Upper lobe of left lung (tissue), 4 donors: ENCODE measurements around the gene CCR5AS.
"Not testable (repeated sequence)": the region's sequence is repeated elsewhere in the genome, so short reads cannot be mapped to it uniquely, and the experiment has no call there.

Experiments used
- CTCF ChIP-seq, 6 experiments: fragments of 450-650 bp in 4 of 6; fragments of 200-600 bp in 2 of 6; sonication (generic) in 2 of 6; IDR thresholded peaks; one replicate each; pipeline ENCODE4 v1.5.1; 2016 to 2019; ENCODE audit warnings: antibody characterized with exemption in 6 of 6
- EP300 ChIP-seq, 4 donors: sonication (generic); formaldehyde crosslinking; IDR thresholded peaks; one replicate each; pipeline ENCODE4 v1.5.1; 2017; ENCODE audit warnings: antibody characterized with exemption in 4 of 4, control low read depth in 2 of 4
- POLR2A ChIP-seq, 4 donors: fragments of 450-650 bp; IDR thresholded peaks; one replicate each; pipeline ENCODE4 v1.5.1; 2016 to 2017; ENCODE audit warnings: antibody characterized with exemption in 4 of 4, mild to moderate bottlenecking in 2 of 4
- POLR2AphosphoS5 ChIP-seq, 2 donors: sonication (generic); formaldehyde crosslinking; IDR thresholded peaks; one replicate each; pipeline ENCODE4 v1.5.1; 2017; ENCODE audit warnings: antibody characterized with exemption in 2 of 2

GRCh38 chr3:46433118-46433517 lies 26.3 kb upstream of the CCR5AS start:
- not testable (repeated sequence) for TF ChIP-seq CTCF, EP300, POLR2AphosphoS5, POLR2A (IDR thresholded peaks at IDR 0.05)
